SIG-M5 treated with dmso at 0.1 percent for 504 hours (cell line): ENCODE results near the gene TP53.
"Not testable (repeated sequence)": the region's sequence is repeated elsewhere in the genome, so short reads cannot be mapped to it uniquely, and the experiment has no call there.

Experiments
- DNase-seq: peaks from one replicate; lab custom pipeline; 2025; ENCODE audit not compliant: unreplicated experiment; lab: John Stamatoyannopoulos, UW

TP53 gene

DNA sequence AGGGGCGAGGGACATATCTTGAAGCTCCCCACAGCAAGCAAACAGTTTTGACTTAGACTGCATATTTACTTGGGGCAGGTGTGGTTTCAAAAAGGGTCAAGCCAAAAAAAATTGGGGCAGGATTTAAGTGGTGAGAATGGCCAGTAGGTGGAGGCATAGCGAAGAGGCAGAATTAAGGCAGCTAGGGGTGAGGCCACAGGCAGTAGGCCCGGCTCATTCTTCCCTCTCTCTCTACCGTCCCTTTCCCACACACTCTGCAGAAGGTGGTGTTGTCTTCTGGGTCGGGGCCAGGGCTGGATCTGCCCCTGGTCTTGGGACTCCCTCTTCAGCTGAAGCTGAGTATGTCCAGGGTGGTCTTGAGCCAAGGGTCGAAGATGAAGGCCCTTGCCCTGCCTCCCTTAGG is 54.8 kb downstream of the TP53 start:
- DNase-seq, result peak; percentile 61

DNA sequence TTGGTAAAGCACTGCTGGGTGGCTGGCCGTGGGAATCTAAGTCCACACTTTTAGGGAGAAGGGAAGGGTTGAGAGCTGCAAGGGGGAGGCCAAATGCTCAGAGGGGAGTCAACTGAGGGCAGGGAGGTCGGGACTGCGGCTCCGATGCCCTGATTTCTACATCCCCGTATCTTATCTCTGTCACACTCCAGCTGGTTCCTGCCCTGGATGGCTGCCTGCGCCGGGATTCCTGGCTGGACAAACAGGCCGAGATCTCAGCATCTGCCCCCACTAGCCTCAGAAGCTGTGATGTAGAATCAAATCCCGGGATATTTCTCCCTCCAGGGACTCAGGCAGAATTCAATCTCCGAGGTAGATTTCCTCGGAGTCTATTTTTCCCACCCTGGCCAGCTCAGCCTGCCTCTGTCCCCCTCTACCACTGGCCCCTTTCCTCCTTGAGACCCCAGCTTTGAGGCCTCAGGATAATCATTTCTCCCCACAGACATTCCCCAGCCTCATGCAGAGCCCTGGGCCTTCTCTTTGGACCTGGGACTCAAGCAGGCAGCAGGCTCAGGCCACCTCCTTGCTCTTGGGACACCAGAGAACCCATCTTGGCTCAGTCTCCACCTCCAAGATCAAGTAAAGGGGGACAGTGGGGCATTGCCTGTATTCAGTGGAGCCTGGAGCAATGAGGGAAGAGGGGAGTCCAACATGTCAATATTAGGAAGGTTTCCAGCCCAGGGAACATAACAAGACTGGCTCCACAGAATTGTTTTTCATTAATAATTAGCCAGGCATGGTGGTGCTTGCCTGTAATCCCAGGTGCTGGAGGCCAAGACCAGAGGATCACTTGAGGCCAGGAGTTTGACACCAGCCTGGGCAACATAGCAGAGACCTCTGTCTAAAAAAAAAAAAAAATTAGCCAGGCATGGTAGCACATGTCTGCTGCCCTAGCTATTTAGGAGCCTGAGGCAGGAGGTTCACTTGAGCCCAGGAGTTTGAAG is 55.6 kb downstream of the TP53 start:
- no peak for DNase-seq

DNA sequence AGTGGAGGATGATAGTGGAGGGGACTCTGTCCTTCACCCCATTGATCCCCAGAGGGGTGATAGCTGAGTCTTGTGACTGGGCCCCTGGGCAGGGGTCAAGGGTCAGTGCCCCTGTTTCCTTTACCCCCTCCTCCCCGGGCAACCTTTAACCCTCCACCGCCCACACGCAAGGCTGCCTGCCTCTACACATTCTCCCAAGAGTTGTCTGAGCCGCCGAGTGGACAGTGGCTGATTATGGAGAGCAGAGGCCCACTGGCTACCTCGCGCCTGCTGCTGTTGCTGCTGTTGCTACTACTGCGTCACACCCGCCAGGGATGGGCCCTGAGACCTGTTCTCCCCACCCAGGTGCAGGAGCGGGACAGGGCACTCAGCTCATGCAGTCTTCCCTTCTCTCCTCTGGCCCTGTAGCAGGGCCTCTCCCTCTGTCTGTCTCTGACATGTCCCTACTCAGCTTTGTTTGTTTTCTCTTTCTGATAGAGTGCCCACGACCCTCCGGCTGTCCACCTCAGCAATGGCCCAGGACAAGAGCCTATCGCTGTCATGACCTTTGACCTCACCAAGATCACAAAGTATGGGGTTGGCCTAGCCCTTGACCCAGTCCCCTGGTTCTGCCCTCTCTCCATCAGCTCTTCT is 57.2 kb downstream of the TP53 start, which contains the start of gene SHBG:
SHBG (plus strand) TSS at position 197 of the 633 bp plus-strand sequence; CDS start at position 235, 38 bp downstream.
- no peak for DNase-seq

DNA sequence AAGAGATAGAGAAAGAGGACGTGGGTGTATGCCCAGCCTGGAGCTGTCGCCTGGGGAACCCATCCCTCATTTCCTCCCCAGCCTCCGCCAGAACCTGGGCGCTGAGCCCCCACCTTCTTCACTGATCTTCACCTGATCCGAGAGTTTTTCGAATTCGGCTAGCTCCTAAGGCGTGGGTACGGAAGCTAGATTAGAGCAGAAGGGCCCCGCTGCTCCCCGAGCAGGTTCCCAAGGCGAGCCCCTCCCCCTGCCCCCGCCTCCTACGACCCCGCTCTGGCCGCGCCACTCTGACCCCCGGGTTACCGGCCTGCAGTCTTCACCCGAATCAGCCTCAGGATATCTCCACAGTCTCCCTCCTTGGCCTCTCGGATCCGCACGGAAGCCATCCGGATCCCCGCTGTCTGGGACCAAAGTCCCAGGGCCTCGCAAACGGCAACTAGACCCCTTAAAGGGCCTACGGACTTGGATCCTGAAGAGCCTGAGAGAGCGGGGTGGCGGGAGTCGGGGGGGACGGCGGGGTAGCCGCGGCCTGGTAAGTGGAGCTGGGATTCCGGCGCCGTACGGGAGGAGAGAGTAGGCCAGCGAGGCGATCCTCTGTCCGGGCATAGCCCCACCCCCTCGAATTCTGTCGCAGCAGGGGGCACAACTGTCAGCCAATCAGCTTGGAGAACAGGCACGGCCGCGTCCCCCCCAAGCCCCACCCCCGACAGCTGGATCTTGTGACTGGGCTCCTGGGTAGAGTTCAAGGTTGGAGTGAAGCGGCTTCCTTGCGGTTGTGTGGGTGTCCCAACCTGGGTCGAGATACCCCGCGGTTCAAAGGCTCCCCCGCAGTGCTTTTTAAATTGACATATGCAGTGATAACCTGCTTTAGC is 59.8 kb downstream of the TP53 start, which contains the start of gene SAT2:
SAT2 (minus strand) TSS at position 572 of the 872 bp plus-strand sequence; CDS start at position 386, 186 bp downstream.
- DNase-seq, result peak; percentile 82

DNA sequence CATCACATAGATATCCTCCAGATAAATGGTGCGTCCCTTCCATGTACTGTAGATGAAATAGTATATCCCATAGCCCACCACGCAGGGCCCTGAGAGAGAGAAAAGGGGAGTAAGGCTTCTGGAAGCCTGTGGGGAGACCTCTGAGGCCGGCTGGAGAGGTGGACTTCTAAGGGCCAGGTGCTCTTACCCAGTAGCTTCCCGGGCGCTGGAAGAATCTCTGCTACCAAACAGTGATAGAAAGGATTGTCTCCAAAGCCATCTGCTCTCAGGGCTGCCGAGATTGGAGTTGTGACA is 60.4 kb downstream of the TP53 start:
- DNase-seq, result no peak

DNA sequence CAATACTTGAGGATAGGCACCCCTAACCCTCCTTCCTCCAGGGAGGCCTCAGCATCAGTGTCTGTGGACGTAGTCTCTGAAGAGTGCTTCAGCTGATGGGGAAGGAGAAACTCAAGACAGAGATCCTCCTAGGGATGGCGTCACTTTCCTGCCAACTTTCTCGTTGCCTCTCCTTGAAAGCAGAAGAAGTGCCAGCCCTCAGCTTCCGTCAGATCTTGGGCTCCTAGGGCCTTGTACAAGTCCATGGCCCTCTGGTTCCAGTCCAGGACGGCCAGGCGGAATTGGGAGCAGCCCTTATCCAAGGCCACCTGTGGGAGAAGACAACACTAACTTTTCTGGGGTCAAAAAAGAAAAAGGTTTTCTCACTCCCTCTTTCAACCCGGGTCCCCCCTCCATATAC is 61.0 kb downstream of the TP53 start:
- DNase-seq, result peak; percentile 43

DNA sequence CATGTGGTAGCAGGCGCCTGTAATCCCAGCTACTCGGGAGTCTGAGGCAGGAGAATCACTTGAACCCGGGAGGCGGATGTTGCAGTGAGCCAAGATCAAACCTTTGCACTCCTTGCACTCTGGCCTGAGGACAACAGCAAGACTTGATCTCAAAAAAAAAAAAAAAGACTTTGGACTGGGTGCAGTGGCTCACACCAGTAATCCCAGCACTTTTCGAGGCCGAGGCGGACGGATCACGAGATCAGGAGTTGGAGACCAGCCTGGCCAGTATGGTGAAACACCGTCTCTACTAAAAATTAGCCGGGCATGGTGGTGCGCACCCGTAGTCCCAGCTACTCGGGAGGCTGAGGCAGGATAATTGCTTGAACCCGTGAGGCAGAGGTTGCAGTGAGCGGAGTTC is 61.5 kb downstream of the TP53 start:
- not testable (repeated sequence) for DNase-seq

DNA sequence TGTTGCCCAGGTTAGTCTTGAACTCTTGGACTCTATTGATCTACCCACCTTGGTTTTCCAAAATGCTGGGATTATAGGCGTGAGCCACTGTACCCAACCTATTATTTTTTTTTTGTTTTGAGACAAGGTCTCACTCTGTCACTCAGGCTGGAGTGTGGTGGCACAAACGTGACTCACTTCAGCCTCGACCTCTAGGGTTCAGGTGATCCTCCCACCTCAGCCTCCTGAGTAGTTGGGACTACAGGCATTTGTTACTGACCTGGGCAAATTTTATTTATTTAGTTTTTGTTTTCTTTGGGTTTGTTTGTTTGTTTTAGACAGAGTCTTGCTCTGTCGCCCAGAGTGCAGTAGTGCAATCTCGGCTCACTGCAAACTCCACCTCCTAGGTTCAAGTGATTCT is 63.6 kb downstream of the TP53 start:
- no peak for DNase-seq

DNA sequence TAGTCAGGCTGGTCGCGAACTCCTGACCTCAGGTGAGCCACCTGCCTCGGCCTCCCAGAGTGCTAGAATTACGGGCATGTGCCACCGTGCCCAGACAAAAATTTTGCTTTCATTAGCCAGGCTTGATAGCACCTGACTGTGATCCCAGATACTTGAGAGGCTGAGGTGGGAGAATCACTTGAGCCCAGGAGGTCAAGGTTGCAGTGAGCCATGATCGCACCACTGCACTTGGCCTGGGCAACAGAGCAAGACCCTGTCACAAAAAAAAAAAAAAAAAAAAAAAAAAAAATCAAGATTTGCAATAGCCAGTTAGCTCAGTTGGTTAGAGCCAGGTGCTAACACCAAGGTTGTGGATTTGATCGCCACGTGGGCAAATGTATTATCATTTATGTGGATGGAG is 66.5 kb downstream of the TP53 start:
- no peak for DNase-seq

DNA sequence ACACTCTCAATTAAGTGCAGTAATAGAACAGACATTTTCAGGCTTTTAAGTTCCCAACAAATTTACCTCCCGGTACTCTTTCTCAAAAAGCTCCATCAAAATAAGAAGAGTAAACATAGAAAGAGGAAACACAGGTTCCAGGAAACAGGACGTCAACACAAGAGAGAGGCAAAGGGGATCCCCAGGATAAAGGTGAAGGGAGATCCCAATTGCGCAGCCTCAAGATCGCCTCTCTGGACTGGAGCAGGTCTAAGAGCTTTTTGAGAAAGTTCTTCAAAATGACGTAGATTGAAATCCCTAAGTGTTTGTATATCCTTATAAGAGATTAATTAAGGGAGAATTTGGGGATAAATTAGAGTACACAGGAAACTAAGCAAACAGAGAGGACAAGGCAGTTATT is 68.7 kb downstream of the TP53 start:
- DNase-seq, result no peak
